Measurements from ENCODE around the gene TEX2.

The TEX2 gene

DNA sequence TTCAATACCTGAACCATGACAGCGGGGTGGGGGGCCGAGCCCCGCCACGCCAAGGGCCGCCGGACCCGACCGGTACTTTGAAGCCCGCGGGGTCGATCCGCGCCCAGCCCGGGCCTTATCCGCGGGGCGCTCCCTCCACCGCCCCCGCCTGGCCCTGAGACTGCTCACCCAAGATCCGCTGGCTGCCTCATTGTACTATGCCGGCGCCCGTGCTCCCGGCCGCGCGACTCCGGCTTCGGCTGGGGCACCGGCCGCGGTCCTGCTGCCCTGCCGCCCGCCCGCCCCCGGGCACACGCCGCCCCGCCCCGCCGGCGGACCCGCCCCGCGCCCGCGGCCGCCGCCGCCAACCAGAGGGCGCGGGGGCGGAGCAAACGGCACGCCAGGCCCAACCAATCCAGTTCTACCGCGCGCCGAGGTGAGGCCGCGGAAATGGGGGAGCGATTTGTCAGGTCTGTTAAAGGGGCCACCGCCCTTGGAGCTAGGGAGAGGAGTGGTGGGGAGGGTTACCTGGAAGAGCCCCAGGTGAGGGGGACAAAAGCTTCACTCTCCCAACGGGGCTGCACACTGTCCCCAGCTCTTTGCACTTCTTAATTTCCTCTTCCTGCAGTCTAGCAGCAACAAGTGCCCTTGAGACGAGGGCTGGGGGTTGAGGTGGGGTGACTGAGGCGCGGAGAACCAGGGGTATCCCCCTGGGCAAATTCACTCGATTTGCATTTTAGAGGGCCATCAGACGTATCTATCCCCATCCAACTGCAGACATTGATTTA lies at the start of gene TEX2:
Gene TEX2 (minus strand): TSS at position 261 of the 767 bp plus-strand sequence. CDS start 49,043 bp downstream, outside the sequence.
- DNase-seq = peak; percentile 89

GRCh38 chr17:64309710-64310109 lies 46.6 kb upstream of the TEX2 start:
- no peak for DNase-seq

DNA sequence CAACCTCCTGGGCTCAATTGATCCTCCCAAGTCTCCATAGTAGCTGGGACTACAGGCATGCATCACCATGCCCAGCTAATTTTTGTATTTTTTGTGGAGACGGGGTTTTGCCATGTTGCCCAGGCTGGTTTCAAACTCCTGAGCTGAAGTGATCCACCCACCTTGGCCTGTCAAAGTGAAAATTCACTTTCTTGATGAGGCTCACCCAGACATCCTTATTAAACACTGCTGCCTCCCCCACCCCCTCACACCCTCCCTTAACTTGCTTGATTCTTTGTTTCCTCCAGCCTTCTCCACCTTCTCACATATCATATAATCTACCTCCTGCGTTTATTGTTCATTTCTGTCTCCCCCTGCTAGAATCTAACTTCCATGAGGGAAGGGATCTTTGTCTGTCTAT lies 46.0 kb upstream of the TEX2 start:
- no peak for DNase-seq

GRCh38 chr17:64306850-64307463 lies 43.9 kb upstream of the TEX2 start:
- DNase-seq = peak; percentile 67

DNA sequence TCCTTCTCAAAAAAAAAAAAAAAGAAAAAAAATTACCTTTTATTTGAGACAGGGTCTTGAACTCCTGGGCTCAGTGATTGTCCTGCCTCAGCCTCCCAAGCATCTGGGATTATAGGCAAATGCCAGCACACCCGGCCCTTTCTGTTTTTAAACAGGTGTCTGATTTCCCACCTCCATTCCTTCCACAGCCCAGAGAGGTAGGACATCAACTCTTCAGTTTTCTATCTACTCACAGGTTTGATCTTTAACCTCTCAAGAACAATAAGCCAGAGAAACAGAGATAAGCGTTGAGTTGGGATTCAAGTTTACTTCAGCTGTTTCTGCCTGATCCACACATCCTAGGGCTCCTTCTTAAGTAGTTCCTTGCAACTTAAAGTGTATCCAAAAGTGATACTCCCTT lies 41.5 kb upstream of the TEX2 start:
- no peak for DNase-seq

- no peak for DNase-seq
Measured at GRCh38 chr17:64300699-64300965, 37.6 kb upstream of the TEX2 start.

DNA sequence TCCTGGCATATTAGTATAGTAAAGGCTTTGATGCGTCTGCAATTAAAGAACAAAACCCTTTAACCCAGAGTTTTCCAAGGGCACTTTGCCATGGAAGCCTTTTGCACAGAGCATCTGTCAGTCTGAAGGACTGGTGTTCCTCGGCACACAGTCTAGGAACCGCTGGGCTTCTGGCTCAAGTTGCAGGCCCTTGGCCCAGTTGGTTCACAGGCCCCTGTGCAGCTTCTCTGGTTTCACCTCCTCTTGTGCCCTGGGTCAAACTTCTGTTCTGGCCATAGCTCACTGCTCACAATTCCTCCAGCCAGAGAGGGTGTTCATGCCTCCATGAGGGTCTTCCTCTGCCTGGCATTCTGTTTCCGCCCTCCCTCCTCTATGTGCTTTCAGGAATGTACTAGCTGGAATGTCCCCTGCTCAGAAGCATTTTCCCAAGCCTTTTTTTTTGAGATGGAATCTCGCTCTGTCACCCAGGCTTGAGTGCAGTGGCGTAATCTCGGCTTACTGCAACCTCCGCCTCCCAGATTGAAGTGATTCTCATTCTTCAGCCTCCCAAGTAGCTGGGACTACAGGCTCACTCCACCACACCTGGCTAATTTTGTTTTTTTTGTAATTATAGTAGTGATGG lies 34.5 kb upstream of the TEX2 start:
- no peak for DNase-seq

- DNase-seq = no peak
Measured at GRCh38 chr17:64296246-64296645, 33.2 kb upstream of the TEX2 start.

GRCh38 chr17:64295146-64295545 lies 32.1 kb upstream of the TEX2 start:
- no peak for DNase-seq

GRCh38 chr17:64291268-64291851 lies 28.3 kb upstream of the TEX2 start:
- no peak for DNase-seq

DNA sequence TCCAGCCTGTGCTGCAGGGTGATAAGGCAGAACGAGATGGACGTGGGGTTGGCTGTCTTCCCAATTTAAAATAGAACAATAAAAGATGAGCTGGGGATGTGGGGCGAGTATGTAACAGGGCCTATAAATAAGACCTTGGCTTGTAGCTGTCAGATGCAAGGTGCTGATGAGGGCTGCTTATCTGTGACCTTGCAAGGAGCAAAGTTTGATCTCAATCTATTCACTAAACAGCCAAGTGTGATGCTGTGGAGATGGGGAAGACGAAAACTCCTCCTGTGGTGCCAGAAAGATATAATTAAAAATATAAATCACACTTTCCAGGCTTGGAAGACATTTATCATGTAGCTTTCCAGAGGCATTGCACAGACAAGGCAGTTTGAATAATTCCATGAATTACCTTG lies 26.7 kb upstream of the TEX2 start:
- DNase-seq = no peak

DNA sequence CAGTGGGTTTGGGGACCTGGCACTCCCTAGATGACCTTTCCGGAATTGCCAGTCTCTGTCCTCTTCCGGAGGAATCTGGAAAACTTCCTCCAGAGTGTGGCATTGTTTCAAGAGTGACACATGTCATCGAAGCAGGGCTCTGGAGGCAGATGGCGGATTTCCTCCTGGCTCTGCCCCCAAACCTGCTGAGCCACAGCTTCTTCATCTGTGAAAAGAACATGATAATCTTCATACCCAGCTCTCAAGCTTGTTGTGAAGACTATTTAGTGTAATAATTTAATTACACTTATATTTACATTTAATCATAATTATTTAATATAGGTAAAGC lies 19.7 kb upstream of the TEX2 start:
- no peak for DNase-seq

DNA sequence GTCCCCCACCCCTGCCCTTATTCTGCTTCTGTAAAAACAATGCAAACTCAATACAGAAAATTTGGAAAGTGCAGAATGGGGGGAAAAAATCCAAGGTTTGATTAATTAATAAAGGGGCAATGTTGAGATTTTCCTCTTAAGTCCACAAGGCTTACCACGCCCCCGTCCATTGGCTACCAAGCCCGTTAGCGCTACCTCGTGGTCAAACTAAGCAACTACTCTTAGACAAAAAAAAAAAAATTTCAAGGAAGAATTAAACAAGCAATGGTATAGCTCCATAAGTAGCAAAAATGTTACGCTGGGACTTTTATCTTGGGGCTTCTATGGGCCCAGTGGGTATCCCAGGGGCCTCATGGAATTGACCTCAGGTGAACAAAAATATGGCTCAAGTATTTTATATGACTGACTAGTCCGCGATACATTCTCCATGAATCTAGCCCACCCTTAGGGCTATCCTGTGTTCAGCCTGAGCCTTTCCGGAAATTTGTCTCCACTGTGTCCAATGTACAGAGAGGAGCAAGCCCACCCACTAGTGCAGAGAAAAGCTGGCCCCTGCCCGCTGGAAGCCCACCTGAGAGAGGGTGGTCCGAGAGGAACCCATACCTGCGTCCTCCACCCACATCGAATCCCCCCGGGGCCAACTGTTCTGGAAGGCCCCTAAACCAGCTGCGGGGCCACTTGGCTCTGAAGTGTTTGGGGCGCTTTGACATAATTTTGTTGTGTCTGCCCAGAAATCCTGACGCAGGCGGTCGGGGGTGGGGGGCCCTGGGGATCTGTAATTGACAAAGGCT lies 19.1 kb upstream of the TEX2 start:
- DNase-seq = peak; percentile 74

DNA sequence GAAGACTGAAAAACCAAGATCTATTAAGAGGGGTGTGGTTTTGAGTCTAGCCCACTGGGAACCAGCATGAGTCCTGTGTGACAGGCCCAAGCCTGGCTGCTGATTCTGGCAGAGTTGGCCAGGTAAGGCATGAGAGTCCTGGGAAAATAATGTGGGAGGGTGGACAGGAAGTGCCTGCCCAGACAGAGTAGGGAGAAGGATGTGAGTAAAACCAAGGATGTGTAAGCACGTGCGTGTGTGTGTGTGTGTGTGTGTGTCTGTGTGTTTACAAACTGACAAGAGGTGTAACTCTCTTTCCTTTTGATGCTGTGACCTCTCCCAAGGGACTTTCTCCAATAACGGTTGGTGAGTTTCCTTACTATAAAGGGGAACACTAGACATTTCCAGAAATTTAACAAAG lies 15.6 kb upstream of the TEX2 start:
- peak; percentile 60 for DNase-seq

GRCh38 chr17:64277831-64278562 lies 14.9 kb upstream of the TEX2 start:
- DNase-seq = no peak

GRCh38 chr17:64276961-64277505 lies 14.0 kb upstream of the TEX2 start:
- no peak for DNase-seq

DNA sequence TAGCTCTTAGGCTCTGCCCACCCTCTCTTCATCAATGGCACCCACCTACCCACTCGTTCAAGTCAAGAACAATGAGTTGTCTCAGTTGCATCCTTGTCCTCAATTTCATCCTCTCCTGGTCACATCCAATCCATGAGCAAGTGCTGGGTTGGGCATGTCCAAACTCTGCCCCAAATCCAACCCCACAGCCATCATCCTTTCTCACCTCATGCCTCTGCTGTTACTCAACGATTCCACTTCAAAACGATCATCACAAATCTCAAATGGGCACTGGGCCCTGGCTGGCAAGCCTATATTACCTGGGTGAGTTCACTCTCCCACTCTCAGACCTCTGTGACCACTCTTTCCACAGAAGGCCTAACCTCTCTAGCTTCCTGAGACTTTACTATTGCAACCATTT lies 12.0 kb upstream of the TEX2 start:
- DNase-seq = no peak

GRCh38 chr17:64273006-64273405 lies 9.9 kb upstream of the TEX2 start:
- no peak for DNase-seq

GRCh38 chr17:64270885-64271284 lies 7.8 kb upstream of the TEX2 start:
- DNase-seq = no peak

GRCh38 chr17:64269687-64270649 lies 6.9 kb upstream of the TEX2 start:
- no peak for DNase-seq

GRCh38 chr17:64264891-64265290 lies 1.8 kb upstream of the TEX2 start:
- DNase-seq = no peak

All from EL (cell line).